GM23338 (cell line): Measurements from ENCODE around the gene UGT1A4.

Source experiments
- EZH2 ChIP-seq: fragments of 200-600 bp; sonication (generic); IDR thresholded peaks from one replicate; pipeline ENCODE4 v1.8.0; 2017; ENCODE audit warnings: antibody characterized with exemption, mild to moderate bottlenecking, low read depth; ENCODE audit not compliant: unreplicated experiment
- EZH2phosphoT487 ChIP-seq: fragments of 200-600 bp; sonication (generic); IDR thresholded peaks from one replicate; pipeline ENCODE4 v1.8.1; 2018; ENCODE audit warnings: antibody characterized with exemption; ENCODE audit not compliant: unreplicated experiment
- JUNB ChIP-seq: IDR thresholded peaks from one replicate; pipeline ENCODE4 v1.6.1; 2016; ENCODE audit warnings: antibody characterized with exemption; ENCODE audit not compliant: unreplicated experiment
- POLR2AphosphoS5 ChIP-seq: IDR thresholded peaks from 2 replicates; pipeline ENCODE4 v1.6.1; 2016; ENCODE audit warnings: antibody characterized with exemption, low read depth
- STAT1 ChIP-seq: IDR thresholded peaks from one replicate; pipeline ENCODE4 v1.6.1; 2016; ENCODE audit warnings: antibody characterized with exemption; ENCODE audit not compliant: unreplicated experiment
- ZNF331 ChIP-seq: fragments of 250-450 bp; sonication (Bioruptor Pico); IDR thresholded peaks from 2 replicates; pipeline ENCODE4 v1.5.0; 2020; ENCODE audit warnings: low read depth, mild to moderate bottlenecking, moderate library complexity
- TF ChIP-seq, protein P1 (sequence below): IDR thresholded peaks from 2 replicates; pipeline ENCODE4 v1.6.1; 2016; ENCODE audit warnings: antibody characterized with exemption
- TF ChIP-seq, protein P2 (sequence below), 2 experiments: fragments of 200-600 bp in 1 of 2; sonication (generic) in 1 of 2; conservative IDR thresholded peaks; 2 replicates each; pipeline versions ENCODE4 v1.5.1 to v1.6.1; 2016 to 2017; ENCODE audit warnings: antibody characterized with exemption in 2 of 2, low read depth in 2 of 2, mild to moderate bottlenecking in 2 of 2, moderate library complexity in 1 of 2
- TF ChIP-seq, protein P3 (sequence below): fragments of 250-450 bp; sonication (Bioruptor Pico); IDR thresholded peaks from 2 replicates; pipeline ENCODE4 v1.5.0; 2020; ENCODE audit warnings: mild to moderate bottlenecking, moderate library complexity
- TF ChIP-seq, protein P4 (sequence below): IDR thresholded peaks from one replicate; pipeline ENCODE4 v1.6.1; 2018; ENCODE audit warnings: antibody characterized with exemption; ENCODE audit not compliant: unreplicated experiment

DNA sequence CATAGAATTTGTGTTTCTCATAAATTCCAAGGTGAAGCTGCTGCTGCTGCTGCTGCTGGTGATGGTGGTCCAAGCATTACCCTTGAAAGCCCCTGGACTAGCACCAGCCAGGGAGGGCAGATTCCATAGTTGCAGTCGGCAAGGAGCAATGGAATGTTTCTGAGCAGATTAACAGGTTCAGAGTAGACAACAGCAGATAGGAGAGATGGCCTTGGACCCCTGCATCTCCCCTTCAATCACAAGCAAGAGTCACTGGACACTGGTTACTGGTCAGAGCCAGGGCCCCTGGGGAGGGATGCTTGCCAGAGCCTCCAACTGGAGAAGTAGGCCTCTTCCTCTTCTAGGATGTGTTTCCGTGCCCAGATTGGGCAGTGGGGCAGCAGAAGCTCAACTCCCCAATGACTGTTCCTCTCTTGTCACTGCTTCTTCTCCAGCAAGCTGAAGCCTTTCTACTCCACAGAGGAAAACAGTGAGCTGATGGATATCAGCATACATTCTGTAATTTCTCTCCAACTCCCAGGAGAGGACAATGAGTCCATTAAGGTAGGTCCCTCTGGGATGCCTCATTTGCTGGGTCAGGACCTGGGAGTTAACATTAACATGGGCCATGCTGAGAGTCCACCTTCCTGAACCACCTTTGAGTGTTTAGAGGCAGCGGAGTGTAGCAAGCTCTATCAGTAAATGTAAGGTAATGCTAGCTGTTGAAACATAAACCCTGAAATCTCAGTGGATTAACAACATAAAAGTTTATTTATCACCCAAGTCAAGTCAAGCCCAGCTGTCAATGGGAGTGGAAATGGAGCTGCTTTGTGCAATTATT lies 94.9 kb downstream of the UGT1A4 start:
- TF ChIP-seq EZH2, result no peak
- TF ChIP-seq, protein P1, sequence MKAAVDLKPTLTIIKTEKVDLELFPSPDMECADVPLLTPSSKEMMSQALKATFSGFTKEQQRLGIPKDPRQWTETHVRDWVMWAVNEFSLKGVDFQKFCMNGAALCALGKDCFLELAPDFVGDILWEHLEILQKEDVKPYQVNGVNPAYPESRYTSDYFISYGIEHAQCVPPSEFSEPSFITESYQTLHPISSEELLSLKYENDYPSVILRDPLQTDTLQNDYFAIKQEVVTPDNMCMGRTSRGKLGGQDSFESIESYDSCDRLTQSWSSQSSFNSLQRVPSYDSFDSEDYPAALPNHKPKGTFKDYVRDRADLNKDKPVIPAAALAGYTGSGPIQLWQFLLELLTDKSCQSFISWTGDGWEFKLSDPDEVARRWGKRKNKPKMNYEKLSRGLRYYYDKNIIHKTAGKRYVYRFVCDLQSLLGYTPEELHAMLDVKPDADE, result no peak
- TF ChIP-seq, protein P2, sequence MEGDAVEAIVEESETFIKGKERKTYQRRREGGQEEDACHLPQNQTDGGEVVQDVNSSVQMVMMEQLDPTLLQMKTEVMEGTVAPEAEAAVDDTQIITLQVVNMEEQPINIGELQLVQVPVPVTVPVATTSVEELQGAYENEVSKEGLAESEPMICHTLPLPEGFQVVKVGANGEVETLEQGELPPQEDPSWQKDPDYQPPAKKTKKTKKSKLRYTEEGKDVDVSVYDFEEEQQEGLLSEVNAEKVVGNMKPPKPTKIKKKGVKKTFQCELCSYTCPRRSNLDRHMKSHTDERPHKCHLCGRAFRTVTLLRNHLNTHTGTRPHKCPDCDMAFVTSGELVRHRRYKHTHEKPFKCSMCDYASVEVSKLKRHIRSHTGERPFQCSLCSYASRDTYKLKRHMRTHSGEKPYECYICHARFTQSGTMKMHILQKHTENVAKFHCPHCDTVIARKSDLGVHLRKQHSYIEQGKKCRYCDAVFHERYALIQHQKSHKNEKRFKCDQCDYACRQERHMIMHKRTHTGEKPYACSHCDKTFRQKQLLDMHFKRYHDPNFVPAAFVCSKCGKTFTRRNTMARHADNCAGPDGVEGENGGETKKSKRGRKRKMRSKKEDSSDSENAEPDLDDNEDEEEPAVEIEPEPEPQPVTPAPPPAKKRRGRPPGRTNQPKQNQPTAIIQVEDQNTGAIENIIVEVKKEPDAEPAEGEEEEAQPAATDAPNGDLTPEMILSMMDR (conservative IDR thresholded peaks at IDR 0.05; ENCODE audit: low read depth in 2 of 2), result no peak
- no peak for TF ChIP-seq POLR2AphosphoS5
- no peak for TF ChIP-seq JUNB
- no peak for TF ChIP-seq STAT1
- TF ChIP-seq, protein P3, sequence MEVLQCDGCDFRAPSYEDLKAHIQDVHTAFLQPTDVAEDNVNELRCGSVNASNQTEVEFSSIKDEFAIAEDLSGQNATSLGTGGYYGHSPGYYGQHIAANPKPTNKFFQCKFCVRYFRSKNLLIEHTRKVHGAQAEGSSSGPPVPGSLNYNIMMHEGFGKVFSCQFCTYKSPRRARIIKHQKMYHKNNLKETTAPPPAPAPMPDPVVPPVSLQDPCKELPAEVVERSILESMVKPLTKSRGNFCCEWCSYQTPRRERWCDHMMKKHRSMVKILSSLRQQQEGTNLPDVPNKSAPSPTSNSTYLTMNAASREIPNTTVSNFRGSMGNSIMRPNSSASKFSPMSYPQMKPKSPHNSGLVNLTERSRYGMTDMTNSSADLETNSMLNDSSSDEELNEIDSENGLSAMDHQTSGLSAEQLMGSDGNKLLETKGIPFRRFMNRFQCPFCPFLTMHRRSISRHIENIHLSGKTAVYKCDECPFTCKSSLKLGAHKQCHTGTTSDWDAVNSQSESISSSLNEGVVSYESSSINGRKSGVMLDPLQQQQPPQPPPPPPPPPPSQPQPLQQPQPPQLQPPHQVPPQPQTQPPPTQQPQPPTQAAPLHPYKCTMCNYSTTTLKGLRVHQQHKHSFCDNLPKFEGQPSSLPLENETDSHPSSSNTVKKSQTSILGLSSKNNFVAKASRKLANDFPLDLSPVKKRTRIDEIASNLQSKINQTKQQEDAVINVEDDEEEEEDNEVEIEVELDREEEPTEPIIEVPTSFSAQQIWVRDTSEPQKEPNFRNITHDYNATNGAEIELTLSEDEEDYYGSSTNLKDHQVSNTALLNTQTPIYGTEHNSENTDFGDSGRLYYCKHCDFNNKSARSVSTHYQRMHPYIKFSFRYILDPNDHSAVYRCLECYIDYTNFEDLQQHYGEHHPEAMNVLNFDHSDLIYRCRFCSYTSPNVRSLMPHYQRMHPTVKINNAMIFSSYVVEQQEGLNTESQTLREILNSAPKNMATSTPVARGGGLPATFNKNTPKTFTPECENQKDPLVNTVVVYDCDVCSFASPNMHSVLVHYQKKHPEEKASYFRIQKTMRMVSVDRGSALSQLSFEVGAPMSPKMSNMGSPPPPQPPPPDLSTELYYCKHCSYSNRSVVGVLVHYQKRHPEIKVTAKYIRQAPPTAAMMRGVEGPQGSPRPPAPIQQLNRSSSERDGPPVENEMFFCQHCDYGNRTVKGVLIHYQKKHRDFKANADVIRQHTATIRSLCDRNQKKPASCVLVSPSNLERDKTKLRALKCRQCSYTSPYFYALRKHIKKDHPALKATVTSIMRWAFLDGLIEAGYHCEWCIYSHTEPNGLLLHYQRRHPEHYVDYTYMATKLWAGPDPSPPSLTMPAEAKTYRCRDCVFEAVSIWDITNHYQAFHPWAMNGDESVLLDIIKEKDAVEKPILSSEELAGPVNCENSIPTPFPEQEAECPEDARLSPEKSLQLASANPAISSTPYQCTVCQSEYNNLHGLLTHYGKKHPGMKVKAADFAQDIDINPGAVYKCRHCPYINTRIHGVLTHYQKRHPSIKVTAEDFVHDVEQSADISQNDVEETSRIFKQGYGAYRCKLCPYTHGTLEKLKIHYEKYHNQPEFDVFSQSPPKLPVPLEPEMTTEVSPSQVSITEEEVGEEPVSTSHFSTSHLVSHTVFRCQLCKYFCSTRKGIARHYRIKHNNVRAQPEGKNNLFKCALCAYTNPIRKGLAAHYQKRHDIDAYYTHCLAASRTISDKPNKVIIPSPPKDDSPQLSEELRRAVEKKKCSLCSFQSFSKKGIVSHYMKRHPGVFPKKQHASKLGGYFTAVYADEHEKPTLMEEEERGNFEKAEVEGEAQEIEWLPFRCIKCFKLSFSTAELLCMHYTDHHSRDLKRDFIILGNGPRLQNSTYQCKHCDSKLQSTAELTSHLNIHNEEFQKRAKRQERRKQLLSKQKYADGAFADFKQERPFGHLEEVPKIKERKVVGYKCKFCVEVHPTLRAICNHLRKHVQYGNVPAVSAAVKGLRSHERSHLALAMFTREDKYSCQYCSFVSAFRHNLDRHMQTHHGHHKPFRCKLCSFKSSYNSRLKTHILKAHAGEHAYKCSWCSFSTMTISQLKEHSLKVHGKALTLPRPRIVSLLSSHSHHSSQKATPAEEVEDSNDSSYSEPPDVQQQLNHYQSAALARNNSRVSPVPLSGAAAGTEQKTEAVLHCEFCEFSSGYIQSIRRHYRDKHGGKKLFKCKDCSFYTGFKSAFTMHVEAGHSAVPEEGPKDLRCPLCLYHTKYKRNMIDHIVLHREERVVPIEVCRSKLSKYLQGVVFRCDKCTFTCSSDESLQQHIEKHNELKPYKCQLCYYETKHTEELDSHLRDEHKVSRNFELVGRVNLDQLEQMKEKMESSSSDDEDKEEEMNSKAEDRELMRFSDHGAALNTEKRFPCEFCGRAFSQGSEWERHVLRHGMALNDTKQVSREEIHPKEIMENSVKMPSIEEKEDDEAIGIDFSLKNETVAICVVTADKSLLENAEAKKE (CRISPR knock-in tag), result no peak
- no peak for TF ChIP-seq ZNF331 (CRISPR knock-in tag)
- TF ChIP-seq EZH2phosphoT487, result no peak
- TF ChIP-seq, protein P4, sequence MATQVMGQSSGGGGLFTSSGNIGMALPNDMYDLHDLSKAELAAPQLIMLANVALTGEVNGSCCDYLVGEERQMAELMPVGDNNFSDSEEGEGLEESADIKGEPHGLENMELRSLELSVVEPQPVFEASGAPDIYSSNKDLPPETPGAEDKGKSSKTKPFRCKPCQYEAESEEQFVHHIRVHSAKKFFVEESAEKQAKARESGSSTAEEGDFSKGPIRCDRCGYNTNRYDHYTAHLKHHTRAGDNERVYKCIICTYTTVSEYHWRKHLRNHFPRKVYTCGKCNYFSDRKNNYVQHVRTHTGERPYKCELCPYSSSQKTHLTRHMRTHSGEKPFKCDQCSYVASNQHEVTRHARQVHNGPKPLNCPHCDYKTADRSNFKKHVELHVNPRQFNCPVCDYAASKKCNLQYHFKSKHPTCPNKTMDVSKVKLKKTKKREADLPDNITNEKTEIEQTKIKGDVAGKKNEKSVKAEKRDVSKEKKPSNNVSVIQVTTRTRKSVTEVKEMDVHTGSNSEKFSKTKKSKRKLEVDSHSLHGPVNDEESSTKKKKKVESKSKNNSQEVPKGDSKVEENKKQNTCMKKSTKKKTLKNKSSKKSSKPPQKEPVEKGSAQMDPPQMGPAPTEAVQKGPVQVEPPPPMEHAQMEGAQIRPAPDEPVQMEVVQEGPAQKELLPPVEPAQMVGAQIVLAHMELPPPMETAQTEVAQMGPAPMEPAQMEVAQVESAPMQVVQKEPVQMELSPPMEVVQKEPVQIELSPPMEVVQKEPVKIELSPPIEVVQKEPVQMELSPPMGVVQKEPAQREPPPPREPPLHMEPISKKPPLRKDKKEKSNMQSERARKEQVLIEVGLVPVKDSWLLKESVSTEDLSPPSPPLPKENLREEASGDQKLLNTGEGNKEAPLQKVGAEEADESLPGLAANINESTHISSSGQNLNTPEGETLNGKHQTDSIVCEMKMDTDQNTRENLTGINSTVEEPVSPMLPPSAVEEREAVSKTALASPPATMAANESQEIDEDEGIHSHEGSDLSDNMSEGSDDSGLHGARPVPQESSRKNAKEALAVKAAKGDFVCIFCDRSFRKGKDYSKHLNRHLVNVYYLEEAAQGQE, result no peak
